ENCODE measurements around the gene FBXO2.

DNA sequence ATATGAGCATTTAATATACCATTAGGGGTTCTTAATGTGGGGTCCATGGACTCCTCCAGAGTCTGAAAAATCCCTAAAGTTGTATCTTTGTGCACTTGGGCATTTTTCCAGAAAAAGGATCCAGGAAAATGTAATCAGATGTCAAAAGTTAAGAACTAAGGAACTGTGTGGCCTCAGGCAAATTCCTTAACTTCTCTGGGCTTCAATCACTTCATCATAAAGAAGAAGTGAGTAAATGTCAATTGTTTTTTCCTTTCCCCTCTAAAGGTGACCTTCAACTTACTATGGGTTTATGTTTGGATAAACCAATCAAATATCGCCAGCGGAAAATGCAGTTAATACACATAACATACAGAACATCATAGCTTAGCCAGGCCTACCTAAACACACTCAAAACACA, 24.2 kb upstream of the FBXO2 start:
- TF ChIP-seq, protein P1, sequence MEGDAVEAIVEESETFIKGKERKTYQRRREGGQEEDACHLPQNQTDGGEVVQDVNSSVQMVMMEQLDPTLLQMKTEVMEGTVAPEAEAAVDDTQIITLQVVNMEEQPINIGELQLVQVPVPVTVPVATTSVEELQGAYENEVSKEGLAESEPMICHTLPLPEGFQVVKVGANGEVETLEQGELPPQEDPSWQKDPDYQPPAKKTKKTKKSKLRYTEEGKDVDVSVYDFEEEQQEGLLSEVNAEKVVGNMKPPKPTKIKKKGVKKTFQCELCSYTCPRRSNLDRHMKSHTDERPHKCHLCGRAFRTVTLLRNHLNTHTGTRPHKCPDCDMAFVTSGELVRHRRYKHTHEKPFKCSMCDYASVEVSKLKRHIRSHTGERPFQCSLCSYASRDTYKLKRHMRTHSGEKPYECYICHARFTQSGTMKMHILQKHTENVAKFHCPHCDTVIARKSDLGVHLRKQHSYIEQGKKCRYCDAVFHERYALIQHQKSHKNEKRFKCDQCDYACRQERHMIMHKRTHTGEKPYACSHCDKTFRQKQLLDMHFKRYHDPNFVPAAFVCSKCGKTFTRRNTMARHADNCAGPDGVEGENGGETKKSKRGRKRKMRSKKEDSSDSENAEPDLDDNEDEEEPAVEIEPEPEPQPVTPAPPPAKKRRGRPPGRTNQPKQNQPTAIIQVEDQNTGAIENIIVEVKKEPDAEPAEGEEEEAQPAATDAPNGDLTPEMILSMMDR (IDR thresholded peaks at IDR 0.05; ENCODE audit: borderline replicate concordance, extremely low read depth, low read length, poor library complexity, severe bottlenecking), result no peak
- no peak for TF ChIP-seq EZH2 (IDR thresholded peaks at IDR 0.05; ENCODE audit: borderline replicate concordance, low read depth, low read length, severe bottlenecking)
